Keratinocyte (primary cell): ENCODE measurements around the gene ANKRD16. TPM values are rescaled to one million over a fixed set of nuclear protein-coding genes. Genes with fewer than 3 reads are reported as not detected.
"Not testable (repeated sequence)": the region's sequence is repeated elsewhere in the genome, so short reads cannot be mapped to it uniquely, and the experiment has no call there.

Experiments used
- DNase-seq: peaks from one replicate; pipeline ENCODE4 v3.0.0-alpha.2; 2011; ENCODE audit warnings: low read depth, missing footprints, low spot score
- FAIRE-seq: peaks from 2 replicates; lab custom pipeline; 2011; peaks lifted over from hg19 to GRCh38; lab: Jason Lieb, UNC
- H2AFZ ChIP-seq: 2 replicates; pipeline ENCODE4 v1.6.0; 2012; ENCODE audit warnings: low read length, control low read depth, inconsistent platforms; ENCODE audit not compliant: control insufficient read depth
- H3K27ac ChIP-seq: 2 replicates; pipeline ENCODE4 v1.5.1; 2011; ENCODE audit warnings: low read length; ENCODE audit not compliant: control insufficient read depth, insufficient read depth
- H3K27me3 ChIP-seq: 3 replicates; pipeline ENCODE4 v1.6.0; 2011; ENCODE audit warnings: low read length; ENCODE audit not compliant: control insufficient read depth, insufficient read depth; ENCODE audit errors: extremely low read depth
- H3K36me3 ChIP-seq, 2 experiments: 2 replicates in 1 of 2; 3 replicates in 1 of 2; pipeline ENCODE4 v1.5.1; 2011; ENCODE audit warnings: low read length in 2 of 2, mild to moderate bottlenecking in 1 of 2; ENCODE audit not compliant: control insufficient read depth in 2 of 2, insufficient read depth in 2 of 2; ENCODE audit errors: extremely low read depth in 1 of 2
- H3K4me1 ChIP-seq: 3 replicates; pipeline ENCODE4 v1.5.1; 2011; ENCODE audit warnings: low read length; ENCODE audit not compliant: control insufficient read depth, insufficient read depth; ENCODE audit errors: extremely low read depth
- H3K4me2 ChIP-seq: 3 replicates; pipeline ENCODE4 v1.6.0; 2011; ENCODE audit warnings: low read depth, low read length; ENCODE audit not compliant: control insufficient read depth, insufficient read depth; ENCODE audit errors: extremely low read depth
- H3K4me3 ChIP-seq, 3 experiments: fragments of 200-600 bp in 1 of 3; sonication (generic) in 1 of 3; 2 replicates in 2 of 3; 3 replicates in 1 of 3; pipeline ENCODE4 v1.5.1; 2011 to 2016; ENCODE audit warnings: low read length in 3 of 3, mild to moderate bottlenecking in 3 of 3, control low read depth in 2 of 3, inconsistent platforms in 1 of 3, low read depth in 1 of 3, mixed read lengths in 1 of 3, mixed run types in 1 of 3, moderate library complexity in 1 of 3; ENCODE audit not compliant: control insufficient read depth in 2 of 3, insufficient read depth in 2 of 3; ENCODE audit errors: extremely low read depth in 1 of 3
- H3K79me2 ChIP-seq: 2 replicates; pipeline ENCODE4 v1.6.0; 2012; ENCODE audit warnings: low read length; ENCODE audit not compliant: control insufficient read depth, insufficient read depth
- H3K9ac ChIP-seq: 3 replicates; pipeline ENCODE4 v1.6.0; 2011; ENCODE audit warnings: low read length; ENCODE audit not compliant: control insufficient read depth, insufficient read depth; ENCODE audit errors: extremely low read depth
- H3K9me1 ChIP-seq: 3 replicates; pipeline ENCODE4 v1.6.0; 2011; ENCODE audit warnings: low read length; ENCODE audit not compliant: control insufficient read depth, insufficient read depth; ENCODE audit errors: extremely low read depth
- H3K9me3 ChIP-seq: 2 replicates; pipeline ENCODE4 v1.5.1; 2012; ENCODE audit warnings: low read depth, low read length; ENCODE audit not compliant: control insufficient read depth
- H4K20me1 ChIP-seq: 3 replicates; pipeline ENCODE4 v1.6.0; 2011; ENCODE audit warnings: low read length; ENCODE audit not compliant: control insufficient read depth, insufficient read depth; ENCODE audit errors: extremely low read depth
- EZH2 ChIP-seq: IDR thresholded peaks from one replicate; pipeline ENCODE4 v1.6.1; 2012; ENCODE audit warnings: inconsistent platforms, mild to moderate bottlenecking, low read length, moderate library complexity
- dilution Hi-C: fragments of 300-500 bp; cut with MboI; formaldehyde crosslinking; loops from one replicate; pipeline ENCODE4 v1.7.0; 2020; ENCODE audit warnings: low sequenced_read_pairs; ENCODE audit not compliant: extremely low pct_ligation_motif_present
- polyA plus RNA-seq, 5 experiments: library from polyadenylated mRNA; depleted of rRNA in 3 of 5; stranded (reverse) in 3 of 5; stranded (forward) in 1 of 5; unstranded in 1 of 5; fragments of >200 nt; gene quantifications; 1 replicate in 1 of 5; 2 replicates in 3 of 5; 3 replicates in 1 of 5; pipeline versions ENCODE4 v1.2.1 to v1.2.3, GENCODE V29; 2011 to 2012; ENCODE audit warnings: missing spikeins in 2 of 5, low read depth in 1 of 5, low replicate concordance in 1 of 5
- TF ChIP-seq, protein P1 (sequence below), 3 experiments: IDR thresholded peaks in 1 of 3; conservative IDR thresholded peaks in 1 of 3; optimal IDR thresholded peaks in 1 of 3; 2 replicates in 2 of 3; 3 replicates in 1 of 3; pipeline versions ENCODE3 to v1.5.1; 2011; ENCODE audit warnings: low read length in 3 of 3, mild to moderate bottlenecking in 3 of 3, moderate library complexity in 2 of 3, control low read depth in 1 of 3, inconsistent platforms in 1 of 3; ENCODE audit not compliant: insufficient read depth in 2 of 3; ENCODE audit errors: extremely low read depth in 1 of 3

Gene ANKRD16
- polyA plus RNA-seq, 1 donor (not counting 4 experiments of a cell fraction or from before 2014, with no cell fraction given): 6.2 TPM

DNA sequence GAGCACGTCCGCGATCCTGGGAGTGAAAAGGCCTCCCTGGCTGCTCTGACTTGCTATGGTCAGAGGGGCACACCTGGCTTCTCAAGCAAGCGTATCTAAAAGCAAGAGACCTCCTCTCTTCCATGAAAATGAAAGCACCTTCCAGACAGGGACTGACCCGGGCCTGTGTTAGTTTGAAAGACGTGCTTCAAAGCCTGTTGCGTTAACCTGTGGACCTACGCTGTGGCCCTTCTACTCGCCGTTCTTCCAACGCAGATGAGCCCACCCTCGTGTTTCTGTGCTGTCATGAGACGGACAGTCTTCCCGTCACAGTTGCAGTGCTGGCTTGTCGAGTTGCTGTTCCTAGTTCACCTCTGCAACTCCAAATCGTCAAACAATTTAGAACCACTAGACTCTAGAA lies 61.0 kb downstream of the ANKRD16 start:
- DNase-seq (no peak), FAIRE-seq (no peak)
- H2AFZ ChIP-seq: no peak overlapping the region
- H3K27ac ChIP-seq: no peak overlapping the region
- H3K4me3 ChIP-seq: no peak overlapping the region
- H3K9ac ChIP-seq: no peak overlapping the region
- H3K27me3 ChIP-seq: peaks cover 5% of the 10 kb centered on the region
- no peak overlapping the region for H3K4me2 ChIP-seq
- no peaks in the 10 kb centered on the region for H3K36me3 ChIP-seq
- no peaks in the 10 kb centered on the region for H3K4me1 ChIP-seq
- no peaks in the 10 kb centered on the region for H3K9me3 ChIP-seq
- no peaks in the 10 kb centered on the region for H3K79me2 ChIP-seq
- TF ChIP-seq, protein P1, sequence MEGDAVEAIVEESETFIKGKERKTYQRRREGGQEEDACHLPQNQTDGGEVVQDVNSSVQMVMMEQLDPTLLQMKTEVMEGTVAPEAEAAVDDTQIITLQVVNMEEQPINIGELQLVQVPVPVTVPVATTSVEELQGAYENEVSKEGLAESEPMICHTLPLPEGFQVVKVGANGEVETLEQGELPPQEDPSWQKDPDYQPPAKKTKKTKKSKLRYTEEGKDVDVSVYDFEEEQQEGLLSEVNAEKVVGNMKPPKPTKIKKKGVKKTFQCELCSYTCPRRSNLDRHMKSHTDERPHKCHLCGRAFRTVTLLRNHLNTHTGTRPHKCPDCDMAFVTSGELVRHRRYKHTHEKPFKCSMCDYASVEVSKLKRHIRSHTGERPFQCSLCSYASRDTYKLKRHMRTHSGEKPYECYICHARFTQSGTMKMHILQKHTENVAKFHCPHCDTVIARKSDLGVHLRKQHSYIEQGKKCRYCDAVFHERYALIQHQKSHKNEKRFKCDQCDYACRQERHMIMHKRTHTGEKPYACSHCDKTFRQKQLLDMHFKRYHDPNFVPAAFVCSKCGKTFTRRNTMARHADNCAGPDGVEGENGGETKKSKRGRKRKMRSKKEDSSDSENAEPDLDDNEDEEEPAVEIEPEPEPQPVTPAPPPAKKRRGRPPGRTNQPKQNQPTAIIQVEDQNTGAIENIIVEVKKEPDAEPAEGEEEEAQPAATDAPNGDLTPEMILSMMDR (optimal IDR thresholded peaks at IDR 0.05 in 1 of 3, IDR thresholded peaks at IDR 0.05 in 1 of 3, conservative IDR thresholded peaks at IDR 0.05 in 1 of 3; ENCODE audit: extremely low read depth in 1 of 3, insufficient read depth in 2 of 3, low read length in 3 of 3): no peak
- no peak for TF ChIP-seq EZH2
- H4K20me1 ChIP-seq: no peaks in the 10 kb centered on the region
- dilution Hi-C loops: no loop called here
- H3K9me1 ChIP-seq: no peaks in the 10 kb centered on the region

DNA sequence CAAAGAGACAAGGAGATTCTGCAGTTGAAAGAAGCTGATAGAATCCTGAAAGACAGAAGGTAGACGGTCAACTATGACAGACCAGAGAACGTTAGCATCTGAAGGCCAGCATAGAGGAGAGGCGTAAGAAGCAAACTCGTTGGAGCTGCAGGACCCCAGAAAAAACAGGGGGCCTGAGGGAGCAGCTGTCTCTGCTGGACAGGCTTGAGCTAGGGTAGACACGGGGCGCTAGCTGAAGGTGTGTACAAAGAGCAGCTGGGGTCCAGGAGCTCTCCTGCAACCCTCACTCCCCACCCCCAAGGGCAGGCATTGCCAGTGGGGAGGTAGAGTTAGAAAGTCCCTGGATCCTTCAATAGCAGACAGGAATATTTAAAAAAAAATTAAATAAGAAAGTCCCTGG lies 61.9 kb downstream of the ANKRD16 start:
- no peak overlapping the region for H2AFZ ChIP-seq
- no peaks in the 10 kb centered on the region for H4K20me1 ChIP-seq
- FAIRE-seq (no peak), DNase-seq (no peak)
- H3K79me2 ChIP-seq: no peaks in the 10 kb centered on the region
- no peaks in the 10 kb centered on the region for H3K36me3 ChIP-seq
- H3K9ac ChIP-seq: no peak overlapping the region
- no peaks in the 10 kb centered on the region for H3K9me1 ChIP-seq
- no peak overlapping the region for H3K27ac ChIP-seq
- H3K27me3 ChIP-seq: peaks cover 1% of the 10 kb centered on the region
- no peak overlapping the region for H3K4me3 ChIP-seq
- dilution Hi-C loops: no loop called here
- no peaks in the 10 kb centered on the region for H3K9me3 ChIP-seq
- H3K4me1 ChIP-seq: no peaks in the 10 kb centered on the region
- TF ChIP-seq EZH2: no peak
- TF ChIP-seq, protein P1 (optimal IDR thresholded peaks at IDR 0.05 in 1 of 3, IDR thresholded peaks at IDR 0.05 in 1 of 3, conservative IDR thresholded peaks at IDR 0.05 in 1 of 3; ENCODE audit: extremely low read depth in 1 of 3, insufficient read depth in 2 of 3, low read length in 3 of 3): no peak
- H3K4me2 ChIP-seq: no peak overlapping the region

DNA sequence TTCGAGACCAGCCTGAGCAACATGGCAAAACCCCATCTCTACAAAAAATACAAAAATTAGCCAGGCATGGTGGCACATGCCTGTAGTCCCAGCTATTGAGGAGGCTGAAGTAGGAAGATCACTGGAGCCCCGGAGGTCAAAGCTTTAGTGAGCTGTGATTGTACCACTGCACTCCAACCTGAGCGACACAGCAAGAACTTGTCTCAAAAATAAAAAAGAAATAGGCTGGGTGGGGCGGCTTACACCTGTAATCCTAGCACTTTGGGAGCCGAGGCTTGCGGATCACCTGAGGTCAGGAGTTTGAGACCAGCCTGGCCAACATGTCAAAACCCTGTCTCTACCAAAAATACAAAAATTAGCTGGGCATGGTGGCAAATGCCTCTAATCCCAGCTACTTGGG lies 63.2 kb downstream of the ANKRD16 start:
- H3K4me2 ChIP-seq, H3K9me1 ChIP-seq, H3K27ac ChIP-seq, DNase-seq, H3K27me3 ChIP-seq, H4K20me1 ChIP-seq, H3K9ac ChIP-seq, H2AFZ ChIP-seq, H3K9me3 ChIP-seq, H3K36me3 ChIP-seq, H3K79me2 ChIP-seq, H3K4me1 ChIP-seq, dilution Hi-C loops, FAIRE-seq, H3K4me3 ChIP-seq: not testable (repeated sequence)
